Testis (tissue), 3 donors: ENCODE results near the gene PLD1. TPM values are rescaled to one million over a fixed set of nuclear protein-coding genes. Genes with fewer than 3 reads are reported as not detected.

ENCODE experiments used
- DNase-seq: peaks from one replicate; pipeline ENCODE4 v3.0.0-alpha.2; 2019
- H3K27ac ChIP-seq, 2 donors: fragments of 200-600 bp; sonication (generic); one replicate each; pipeline ENCODE4 v1.5.1; 2019
- H3K27me3 ChIP-seq: fragments of 200-600 bp; sonication (generic); one replicate; pipeline ENCODE4 v1.5.1; 2019
- H3K36me3 ChIP-seq: fragments of 200-600 bp; sonication (generic); one replicate; pipeline ENCODE4 v1.5.1; 2017; ENCODE audit warnings: low read depth; ENCODE audit errors: missing control alignments
- H3K4me1 ChIP-seq: fragments of 200-600 bp; sonication (generic); one replicate; pipeline ENCODE4 v1.5.1; 2019
- H3K4me3 ChIP-seq, 2 donors: fragments of 200-600 bp; sonication (generic); one replicate each; pipeline ENCODE4 v1.5.1; 2017 to 2019
- H3K9me3 ChIP-seq: fragments of 200-600 bp; sonication (generic); one replicate; pipeline ENCODE4 v1.5.1; 2017
- POLR2A ChIP-seq: fragments of 450-650 bp; IDR thresholded peaks from one replicate; pipeline ENCODE4 v1.6.1; 2017; ENCODE audit warnings: antibody characterized with exemption, mild to moderate bottlenecking, moderate library complexity
- WGBS, 2 donors: methylation state at CpG; one replicate each; pipeline ENCODE4 v1.1.5; 2018; 5-methylcytosine and 5-hydroxymethylcytosine counted together
- intact Hi-C: fragments of 100-400 bp; cut with DNase I; formaldehyde crosslinking; loops from one replicate; pipeline ENCODE4 v1.15.1; 2023; ENCODE audit warnings: low total_unique reads
- polyA plus RNA-seq: library from polyadenylated mRNA; stranded (reverse); fragments of 350-450 nt; fragmentation: Illumina TruSeq; extraction: RNeasy Lipid Tissue Mini Kit (QIAGEN cat#74804); gene quantifications from one replicate; pipeline ENCODE4 v1.2.3, GENCODE V29; 2014; ENCODE audit warnings: low read depth, low replicate concordance; ENCODE audit not compliant: insufficient read depth
- total RNA-seq, 2 donors: library from RNA; depleted of rRNA; stranded (reverse); fragments of >200 nt; gene quantifications; one replicate each; pipeline ENCODE4 v1.2.3, GENCODE V29; 2016
- TF ChIP-seq, protein P1 (sequence below), 3 experiments: fragments of 450-650 bp in 2 of 3; fragments of 200-600 bp in 1 of 3; sonication (generic) in 1 of 3; IDR thresholded peaks; one replicate each; pipeline ENCODE4 v1.5.1; 2016 to 2019; ENCODE audit warnings: antibody characterized with exemption in 3 of 3, mild to moderate bottlenecking in 2 of 3, moderate library complexity in 1 of 3

The PLD1 gene
- total and polyA plus RNA-seq, 3 donors from 2014 or later: 10.7 to 27.4 (median 19.1) TPM

GRCh38 chr3:171745577-171746319 lies 64.5 kb downstream of the PLD1 start:
- no peak for DNase-seq
- Histone ChIP-seq H3K36me3 (no peaks in the 10 kb centered on the region), H3K27me3 (no peaks in the 10 kb centered on the region), H3K9me3 (no peaks in the 10 kb centered on the region), H3K27ac (no peak overlapping the region), H3K4me3 (peak overlapping the region in 1 of 2 donors; percentile 50), H3K4me1 (peaks cover 16% of the 10 kb centered on the region)
- WGBS, 2 donors: 80 to 95% methylated on average over 1 to 27 of the region's 40 CpGs
- intact Hi-C loops: no loop called here
- TF ChIP-seq, protein P1, sequence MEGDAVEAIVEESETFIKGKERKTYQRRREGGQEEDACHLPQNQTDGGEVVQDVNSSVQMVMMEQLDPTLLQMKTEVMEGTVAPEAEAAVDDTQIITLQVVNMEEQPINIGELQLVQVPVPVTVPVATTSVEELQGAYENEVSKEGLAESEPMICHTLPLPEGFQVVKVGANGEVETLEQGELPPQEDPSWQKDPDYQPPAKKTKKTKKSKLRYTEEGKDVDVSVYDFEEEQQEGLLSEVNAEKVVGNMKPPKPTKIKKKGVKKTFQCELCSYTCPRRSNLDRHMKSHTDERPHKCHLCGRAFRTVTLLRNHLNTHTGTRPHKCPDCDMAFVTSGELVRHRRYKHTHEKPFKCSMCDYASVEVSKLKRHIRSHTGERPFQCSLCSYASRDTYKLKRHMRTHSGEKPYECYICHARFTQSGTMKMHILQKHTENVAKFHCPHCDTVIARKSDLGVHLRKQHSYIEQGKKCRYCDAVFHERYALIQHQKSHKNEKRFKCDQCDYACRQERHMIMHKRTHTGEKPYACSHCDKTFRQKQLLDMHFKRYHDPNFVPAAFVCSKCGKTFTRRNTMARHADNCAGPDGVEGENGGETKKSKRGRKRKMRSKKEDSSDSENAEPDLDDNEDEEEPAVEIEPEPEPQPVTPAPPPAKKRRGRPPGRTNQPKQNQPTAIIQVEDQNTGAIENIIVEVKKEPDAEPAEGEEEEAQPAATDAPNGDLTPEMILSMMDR (IDR thresholded peaks at IDR 0.05): no peak
- no peak for TF ChIP-seq POLR2A

DNA sequence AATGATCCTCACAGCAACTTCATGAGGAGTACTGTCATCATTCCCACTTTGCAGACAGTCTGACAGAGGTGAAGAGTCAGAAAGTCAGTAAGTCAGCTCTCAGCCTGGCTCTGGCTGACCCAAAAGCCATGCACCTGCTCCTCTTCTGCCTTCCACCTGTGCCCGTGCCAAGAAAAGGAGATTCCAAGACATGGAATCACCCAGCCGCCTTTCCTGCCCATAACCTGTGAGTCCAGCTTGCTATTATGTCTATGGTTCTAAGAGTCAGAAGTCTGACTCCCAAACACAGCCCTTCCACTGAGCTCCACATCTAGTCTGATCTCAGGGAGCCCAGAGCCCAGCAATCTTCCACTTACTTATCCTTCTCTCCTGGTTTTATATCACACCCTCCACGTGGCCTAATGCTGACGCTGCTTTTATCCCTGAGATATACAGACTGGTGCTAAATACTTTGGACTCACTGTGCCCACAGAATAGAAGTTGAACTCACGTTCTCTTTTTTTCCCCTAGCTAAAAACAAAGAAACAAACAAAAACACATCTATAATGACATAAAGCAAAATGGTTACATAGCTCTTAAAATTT lies 66.0 kb downstream of the PLD1 start:
- Histone ChIP-seq H3K4me3 (no peak overlapping the region), H3K27ac (no peak overlapping the region), H3K4me1 (peaks cover 16% of the 10 kb centered on the region), H3K9me3 (no peaks in the 10 kb centered on the region), H3K27me3 (no peaks in the 10 kb centered on the region), H3K36me3 (no peaks in the 10 kb centered on the region)
- DNase-seq: no peak
- intact Hi-C loops: no loop called here
- TF ChIP-seq POLR2A: no peak
- TF ChIP-seq, protein P1 (IDR thresholded peaks at IDR 0.05): no peak
- whole genome bisulfite sequencing, 2 donors: 71 to 76% methylated on average over 5 of the region's 5 CpGs

- no peaks in the 10 kb centered on the region for H3K27me3 ChIP-seq
- peaks cover 13% of the 10 kb centered on the region for H3K4me1 ChIP-seq
- no peak for TF ChIP-seq POLR2A
- TF ChIP-seq, protein P1 (IDR thresholded peaks at IDR 0.05): no peak
- H3K36me3 ChIP-seq: no peaks in the 10 kb centered on the region
- H3K27ac ChIP-seq: no peak overlapping the region
- no peak for DNase-seq
- H3K4me3 ChIP-seq: no peak overlapping the region
- WGBS, 2 donors: 93 to 94% methylated on average over 10 of the region's 10 CpGs
- intact Hi-C loops: no loop called here
- H3K9me3 ChIP-seq: no peaks in the 10 kb centered on the region
Measured at GRCh38 chr3:171743327-171744157, 66.7 kb downstream of the PLD1 start.

DNA sequence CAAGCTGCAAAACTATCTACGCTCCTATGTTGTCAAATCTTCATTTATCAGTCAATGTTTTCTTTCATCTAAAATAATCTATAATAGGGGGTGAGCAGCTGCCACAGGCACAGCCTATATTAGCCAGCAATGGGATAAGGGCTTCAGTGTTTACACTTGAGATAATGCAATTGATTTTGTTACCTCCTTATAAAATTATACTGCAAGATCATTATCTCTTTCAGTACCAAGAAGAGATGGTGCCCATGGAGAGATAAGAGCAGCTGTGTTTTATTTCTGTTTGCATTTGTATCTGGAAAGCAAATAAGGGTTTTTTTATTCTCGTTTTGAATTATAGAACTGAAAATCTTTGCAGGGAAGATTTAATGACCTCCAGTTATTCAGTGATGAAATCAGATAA lies 68.9 kb downstream of the PLD1 start:
- DNase-seq: no peak
- intact Hi-C loops: no loop called here
- no peaks in the 10 kb centered on the region for H3K27me3 ChIP-seq
- WGBS, 2 donors: 68 to 69% methylated on average over 2 of the region's 2 CpGs
- no peaks in the 10 kb centered on the region for H3K4me1 ChIP-seq
- H3K9me3 ChIP-seq: no peaks in the 10 kb centered on the region
- TF ChIP-seq, protein P1 (IDR thresholded peaks at IDR 0.05): no peak
- TF ChIP-seq POLR2A: no peak
- H3K4me3 ChIP-seq: no peak overlapping the region
- H3K27ac ChIP-seq: no peak overlapping the region
- H3K36me3 ChIP-seq: no peaks in the 10 kb centered on the region
